ENCODE data around the gene BCL2L1. TPM values are rescaled to one million over a fixed set of nuclear protein-coding genes. Genes with fewer than 3 reads are reported as not detected.

BCL2L1 gene
- total RNA-seq, 1 experiment from 2014 or later, result 226 TPM

DNA sequence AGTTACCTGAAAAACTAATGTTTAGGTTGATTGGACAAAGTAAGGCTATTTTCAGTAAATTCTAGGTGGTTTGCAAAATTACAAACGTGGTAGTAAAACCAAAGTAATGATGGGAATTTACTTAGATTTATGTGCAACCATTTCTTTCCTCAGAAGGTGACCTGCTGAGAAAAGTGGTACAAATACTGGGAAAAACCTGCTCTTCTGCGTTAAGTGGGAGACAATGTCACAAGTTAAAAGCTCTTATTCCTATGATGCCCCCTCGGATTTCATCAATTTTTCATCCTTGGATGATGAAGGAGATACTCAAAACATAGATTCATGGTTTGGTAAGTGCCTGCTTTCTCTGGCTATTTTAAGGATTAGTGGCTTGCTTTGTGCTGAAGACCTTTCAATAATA is 34.6 kb upstream of the BCL2L1 start:
- Histone ChIP-seq H3K4me3 (replicated peaks in 1 of 2; ENCODE audit: low read depth in 1 of 2, low read length in 2 of 2) (no peak overlapping the region), H3K9ac (ENCODE audit: low read length) (no peak overlapping the region), H4K20me1 (ENCODE audit: insufficient read depth) (0 out of 2 replicates have a peak, but pooled peaks cover 6% of the 10 kb centered on the region), H3K9me3 (ENCODE audit: control insufficient read depth in 1 of 2, insufficient read depth in 1 of 2, low read depth in 1 of 2, low read length in 2 of 2) (no peaks in the 10 kb centered on the region), H3K36me3 (ENCODE audit: control insufficient read depth in 1 of 2, insufficient read depth in 2 of 2, low read length in 2 of 2) (peaks cover 23 to 47% of the 10 kb centered on the region in 2 experiments), H3K79me2 (ENCODE audit: insufficient read depth, low read length) (peaks cover 100% of the 10 kb centered on the region), H3K27me3 (ENCODE audit: insufficient read depth, low read length) (no peaks in the 10 kb centered on the region), H3K4me1 (ENCODE audit: control insufficient read depth in 1 of 2, insufficient read depth in 2 of 2, low read length in 2 of 2) (no peaks in the 10 kb centered on the region), H3K27ac (ENCODE audit: low read depth, low read length) (no peak overlapping the region), H3K9me2 (ENCODE audit: insufficient read depth) (no peaks in the 10 kb centered on the region), H3K4me2 (ENCODE audit: low read length) (no peak overlapping the region), H2AFZ (ENCODE audit: low read depth, low read length, poor library complexity, severe bottlenecking) (no peak overlapping the region)
- ChIA-PET POLR2A (no interaction called here), RAD21 (ENCODE audit: low non-redundant PET in 1 of 2, low total read pairs in 2 of 2, uncharacterized antibody in 2 of 2, unreplicated experiment in 2 of 2) (no interaction called here), CTCF (no interaction called here)
- no peak for TF ChIP-seq POLR2AphosphoS5 (IDR thresholded peaks at IDR 0.05; ENCODE audit: low read depth, low read length)
- no peak for TF ChIP-seq YY1 (IDR thresholded peaks at IDR 0.05; ENCODE audit: extremely low read depth, insufficient replicate concordance, low read depth, low read length)
- TF ChIP-seq, protein P1, sequence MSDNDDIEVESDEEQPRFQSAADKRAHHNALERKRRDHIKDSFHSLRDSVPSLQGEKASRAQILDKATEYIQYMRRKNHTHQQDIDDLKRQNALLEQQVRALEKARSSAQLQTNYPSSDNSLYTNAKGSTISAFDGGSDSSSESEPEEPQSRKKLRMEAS (IDR thresholded peaks at IDR 0.05), result no peak
- no peak for TF ChIP-seq ZFX (IDR thresholded peaks at IDR 0.05)
- no peak for TF ChIP-seq RAD21 (IDR thresholded peaks at IDR 0.05; ENCODE audit: low read depth)
- TF ChIP-seq POLR2A (IDR thresholded peaks at IDR 0.05; ENCODE audit: borderline replicate concordance, extremely low read depth, insufficient read depth, insufficient read length), result no peak
- TF ChIP-seq JUND (IDR thresholded peaks at IDR 0.05), result no peak
- DNase-seq (ENCODE audit: low read depth, low spot score), result no peak
- intact Hi-C loops (cut with micrococcal nuclease), result no loop called here
- no TSS peak for BruUV-seq (replicated peaks)
- no peak for ATAC-seq

DNA sequence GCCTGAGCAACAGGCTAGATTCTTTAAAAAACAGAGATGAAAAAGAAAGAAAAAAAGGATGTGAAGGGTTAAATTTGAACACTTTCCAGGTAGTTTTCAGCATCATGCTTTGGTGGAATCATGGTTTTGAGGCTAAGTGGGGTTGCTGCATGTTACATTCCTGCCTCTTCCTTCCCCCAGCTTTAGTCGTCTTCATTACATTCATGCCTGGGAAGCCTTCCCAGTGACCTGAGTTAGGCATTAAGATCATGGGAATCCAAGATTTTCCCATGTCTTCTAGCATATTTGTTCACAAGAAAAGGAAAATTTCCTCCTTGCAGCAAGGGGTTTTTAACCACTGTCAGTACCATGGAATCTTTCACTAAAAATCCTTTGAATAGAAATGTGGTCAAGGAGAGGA is 28.5 kb upstream of the BCL2L1 start:
- H3K36me3 ChIP-seq (ENCODE audit: control insufficient read depth in 1 of 2, insufficient read depth in 2 of 2, low read length in 2 of 2), result peaks cover under 1 to 45% of the 10 kb centered on the region in 2 experiments

More for the DNA sequence above, 28.5 kb upstream of the BCL2L1 start:
- Histone ChIP-seq H3K9ac (ENCODE audit: low read length) (no peak overlapping the region), H3K9me2 (ENCODE audit: insufficient read depth) (no peaks in the 10 kb centered on the region), H3K27ac (ENCODE audit: low read depth, low read length) (no peak overlapping the region), H3K27me3 (ENCODE audit: insufficient read depth, low read length) (no peaks in the 10 kb centered on the region), H3K4me3 (replicated peaks in 1 of 2; ENCODE audit: low read depth in 1 of 2, low read length in 2 of 2) (no peak overlapping the region), H3K79me2 (ENCODE audit: insufficient read depth, low read length) (peaks cover 98% of the 10 kb centered on the region), H4K20me1 (ENCODE audit: insufficient read depth) (peaks cover 10% of the 10 kb centered on the region; the same call in 1 of the 2 replicates), H3K9me3 (ENCODE audit: control insufficient read depth in 1 of 2, insufficient read depth in 1 of 2, low read depth in 1 of 2, low read length in 2 of 2) (no peaks in the 10 kb centered on the region), H3K4me1 (ENCODE audit: control insufficient read depth in 1 of 2, insufficient read depth in 2 of 2, low read length in 2 of 2) (0 out of 4 replicates have a peak, but pooled peaks cover 0 to 3% of the 10 kb centered on the region in 2 experiments), H2AFZ (ENCODE audit: low read depth, low read length, poor library complexity, severe bottlenecking) (no peak overlapping the region), H3K4me2 (ENCODE audit: low read length) (no peak overlapping the region)
- BruUV-seq (replicated peaks), result no TSS peak
- TF ChIP-seq, protein P2, sequence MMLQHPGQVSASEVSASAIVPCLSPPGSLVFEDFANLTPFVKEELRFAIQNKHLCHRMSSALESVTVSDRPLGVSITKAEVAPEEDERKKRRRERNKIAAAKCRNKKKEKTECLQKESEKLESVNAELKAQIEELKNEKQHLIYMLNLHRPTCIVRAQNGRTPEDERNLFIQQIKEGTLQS (IDR thresholded peaks at IDR 0.05), result no peak
- TF ChIP-seq FOSL1 (IDR thresholded peaks at IDR 0.05; ENCODE audit: low read depth), result no peak
- TF ChIP-seq POLR2AphosphoS5 (IDR thresholded peaks at IDR 0.05; ENCODE audit: low read depth, low read length), result no peak
- no peak for TF ChIP-seq JUND (IDR thresholded peaks at IDR 0.05)
- TF ChIP-seq POLR2A (IDR thresholded peaks at IDR 0.05; ENCODE audit: borderline replicate concordance, extremely low read depth, insufficient read depth, insufficient read length), result no peak
- no peak for TF ChIP-seq CBX3 (IDR thresholded peaks at IDR 0.05; ENCODE audit: low read depth)
- TF ChIP-seq YY1 (IDR thresholded peaks at IDR 0.05; ENCODE audit: extremely low read depth, insufficient replicate concordance, low read depth, low read length), result no peak
- ATAC-seq (no peak), DNase-seq (ENCODE audit: low read depth, low spot score) (no peak)
- ChIA-PET CTCF (no interaction called here), POLR2A (no interaction called here), RAD21 (ENCODE audit: low non-redundant PET in 1 of 2, low total read pairs in 2 of 2, uncharacterized antibody in 2 of 2, unreplicated experiment in 2 of 2) (no interaction called here)
- intact Hi-C loops (cut with micrococcal nuclease), result no loop called here

Measured in HCT116 (cell line).